Measurements from ENCODE around the gene ISCA2.
"Not testable (repeated sequence)": the region's sequence is repeated elsewhere in the genome, so short reads cannot be mapped to it uniquely, and the experiment has no call there.

Gene ISCA2, protein sequence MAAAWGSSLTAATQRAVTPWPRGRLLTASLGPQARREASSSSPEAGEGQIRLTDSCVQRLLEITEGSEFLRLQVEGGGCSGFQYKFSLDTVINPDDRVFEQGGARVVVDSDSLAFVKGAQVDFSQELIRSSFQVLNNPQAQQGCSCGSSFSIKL

DNA sequence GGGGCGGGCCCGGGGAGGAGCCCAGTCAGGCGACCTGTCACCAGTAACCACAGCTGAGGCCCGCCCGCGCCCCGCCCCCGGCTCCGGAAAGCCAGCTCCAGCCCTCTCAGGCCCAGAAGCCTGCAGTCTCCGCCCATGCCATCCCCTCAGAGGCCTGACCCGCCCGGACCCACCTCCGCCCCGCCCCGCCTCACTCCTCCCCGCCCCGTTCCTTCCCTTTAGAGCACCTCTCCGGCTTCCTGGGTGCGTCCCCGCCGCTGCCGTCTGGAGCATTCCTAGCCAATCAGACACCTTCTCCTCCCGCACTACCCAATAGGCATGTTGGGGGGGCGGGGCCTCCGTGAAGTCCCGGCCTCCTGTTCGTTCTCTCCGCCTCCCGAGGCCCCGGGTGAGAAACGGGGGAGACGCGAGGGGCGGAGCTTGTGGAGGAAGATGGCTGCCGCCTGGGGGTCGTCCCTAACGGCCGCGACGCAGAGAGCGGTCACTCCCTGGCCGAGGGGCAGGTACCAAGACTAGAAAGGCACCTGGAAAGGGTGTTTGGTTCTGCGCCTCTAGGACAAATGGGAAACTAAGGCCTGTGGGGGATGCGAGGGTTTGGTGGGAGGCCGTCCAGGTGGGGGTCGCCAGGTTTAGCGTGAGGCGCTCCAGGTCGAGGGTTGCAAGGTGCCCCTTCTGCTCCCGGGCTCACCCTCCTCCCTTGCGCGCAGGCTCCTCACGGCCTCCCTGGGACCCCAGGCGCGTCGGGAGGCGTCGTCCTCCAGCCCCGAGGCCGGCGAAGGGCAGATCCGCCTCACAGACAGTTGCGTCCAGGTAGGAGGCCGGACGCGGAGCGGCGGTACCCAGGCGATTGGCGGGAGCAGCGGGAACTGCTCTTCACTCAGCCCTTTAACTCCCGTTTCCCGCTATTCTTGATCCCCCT lies at the start of gene ISCA2:
Gene ISCA2, plus strand, starts transcription at position 423 of the 919 bp plus-strand sequence. Its CDS starts 10 bp downstream, at position 433.
- peak; percentile 97 for DNase-seq
- in situ Hi-C loops (cut with HindIII; ENCODE audit: low pct_ligation_motif_present, low pct_unique_long_range_greater_than_20kb, low sequenced_read_pairs), result no loop called here

DNA sequence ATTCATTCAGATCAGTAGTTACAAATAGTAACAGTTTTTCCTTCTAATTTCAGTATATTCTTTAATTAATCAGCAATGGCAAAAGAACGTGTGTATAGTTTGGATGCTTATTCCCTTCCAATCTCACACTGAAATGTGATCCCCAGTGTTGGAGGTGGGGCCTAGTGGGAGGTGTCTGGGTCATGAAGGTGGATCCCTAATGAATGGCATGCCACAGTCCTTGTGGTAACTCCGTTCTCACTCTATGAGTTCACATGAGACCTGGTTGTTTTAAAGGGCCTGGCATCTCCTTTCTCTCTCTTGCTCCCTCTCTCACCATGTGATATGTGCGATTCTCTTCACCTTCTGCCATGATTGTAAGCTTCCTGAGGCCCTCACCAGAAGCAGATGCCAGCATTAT lies 48.7 kb upstream of the ISCA2 start:
- DNase-seq, result no peak
- in situ Hi-C loops (cut with HindIII; ENCODE audit: low pct_ligation_motif_present, low pct_unique_long_range_greater_than_20kb, low sequenced_read_pairs), result no loop called here

DNA sequence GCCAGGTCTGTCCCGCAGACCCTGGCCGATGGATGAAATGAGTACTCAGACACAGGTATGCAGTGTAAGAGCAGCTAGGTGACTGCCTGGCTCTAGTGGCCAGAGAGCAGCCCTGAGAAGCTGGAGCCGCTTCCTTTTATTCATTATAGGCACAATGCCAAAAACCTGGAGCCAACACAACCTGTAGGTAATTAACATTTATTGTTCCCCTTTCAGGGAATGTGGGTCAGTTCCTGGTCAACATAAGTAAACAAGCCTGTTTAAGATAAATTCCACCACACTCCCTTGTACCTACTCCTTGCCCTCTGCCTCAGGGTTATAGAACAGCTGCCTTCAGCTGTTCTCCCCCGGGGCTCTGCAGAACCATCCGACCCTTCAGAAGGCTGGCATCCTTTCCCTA lies 39.2 kb upstream of the ISCA2 start:
- DNase-seq; in situ Hi-C loops (cut with HindIII; ENCODE audit: low pct_ligation_motif_present, low pct_unique_long_range_greater_than_20kb, low sequenced_read_pairs): not testable (repeated sequence)

GRCh38 chr14:74456684-74457564 lies 36.6 kb upstream of the ISCA2 start:
- DNase-seq, result no peak
- in situ Hi-C loops (cut with HindIII; ENCODE audit: low pct_ligation_motif_present, low pct_unique_long_range_greater_than_20kb, low sequenced_read_pairs), result no loop called here

DNA sequence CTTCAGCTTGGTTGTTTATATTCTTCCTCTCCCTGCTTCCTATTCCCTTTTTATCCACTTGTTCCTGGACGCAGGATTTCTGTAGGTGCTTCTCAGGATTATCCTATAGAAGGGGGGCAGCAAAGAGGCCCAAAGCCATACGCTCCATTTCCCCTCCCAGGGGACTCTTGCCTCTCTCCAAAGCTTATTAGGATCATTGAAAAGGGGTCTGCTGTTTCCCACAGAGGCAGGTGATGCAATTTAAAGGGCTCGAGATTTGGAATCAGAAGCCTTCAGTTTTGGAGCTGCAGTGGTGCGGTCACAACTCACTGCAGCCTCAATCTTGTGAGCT lies 36.0 kb upstream of the ISCA2 start:
- DNase-seq, result no peak

GRCh38 chr14:74459289-74459946 lies 34.1 kb upstream of the ISCA2 start:
- DNase-seq, result peak; percentile 57

More for the DNA sequence above, 36.0 kb upstream of the ISCA2 start:
- in situ Hi-C loops (cut with HindIII; ENCODE audit: low pct_ligation_motif_present, low pct_unique_long_range_greater_than_20kb, low sequenced_read_pairs), result no loop called here

GRCh38 chr14:74459976-74460375 lies 33.6 kb upstream of the ISCA2 start:
- in situ Hi-C loops (cut with HindIII; ENCODE audit: low pct_ligation_motif_present, low pct_unique_long_range_greater_than_20kb, low sequenced_read_pairs), result no loop called here
- no peak for DNase-seq

More at GRCh38 chr14:74459289-74459946, 34.1 kb upstream of the ISCA2 start:
- in situ Hi-C loops (cut with HindIII; ENCODE audit: low pct_ligation_motif_present, low pct_unique_long_range_greater_than_20kb, low sequenced_read_pairs), result no loop called here

- in situ Hi-C loops (cut with HindIII; ENCODE audit: low pct_ligation_motif_present, low pct_unique_long_range_greater_than_20kb, low sequenced_read_pairs), result no loop called here
- no peak for DNase-seq
Observed at GRCh38 chr14:74462993-74463392, 30.6 kb upstream of the ISCA2 start.

GRCh38 chr14:74463697-74464096 lies 29.9 kb upstream of the ISCA2 start:
- DNase-seq, result no peak
- in situ Hi-C loops (cut with HindIII; ENCODE audit: low pct_ligation_motif_present, low pct_unique_long_range_greater_than_20kb, low sequenced_read_pairs), result no loop called here

DNA sequence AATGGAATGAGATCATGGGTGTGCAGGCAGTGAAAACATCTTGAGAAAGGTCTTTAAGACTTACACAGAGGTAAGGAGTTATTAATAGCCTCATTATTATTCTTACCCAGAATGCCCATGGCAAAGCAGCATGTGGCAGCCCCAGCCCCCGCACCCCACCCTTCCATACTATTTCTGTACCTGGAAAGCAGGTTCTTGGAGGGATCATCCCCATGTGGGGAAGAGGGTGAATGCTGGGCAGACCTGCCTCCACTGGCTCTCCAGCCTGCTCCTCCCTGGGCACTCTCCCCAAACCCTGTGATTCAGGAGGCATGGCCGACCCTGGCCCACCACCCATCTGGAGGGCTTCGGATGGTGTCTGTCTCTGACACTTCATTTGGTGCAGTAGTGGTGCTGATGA lies 28.8 kb upstream of the ISCA2 start:
- in situ Hi-C loops (cut with HindIII; ENCODE audit: low pct_ligation_motif_present, low pct_unique_long_range_greater_than_20kb, low sequenced_read_pairs), result no loop called here

DNA sequence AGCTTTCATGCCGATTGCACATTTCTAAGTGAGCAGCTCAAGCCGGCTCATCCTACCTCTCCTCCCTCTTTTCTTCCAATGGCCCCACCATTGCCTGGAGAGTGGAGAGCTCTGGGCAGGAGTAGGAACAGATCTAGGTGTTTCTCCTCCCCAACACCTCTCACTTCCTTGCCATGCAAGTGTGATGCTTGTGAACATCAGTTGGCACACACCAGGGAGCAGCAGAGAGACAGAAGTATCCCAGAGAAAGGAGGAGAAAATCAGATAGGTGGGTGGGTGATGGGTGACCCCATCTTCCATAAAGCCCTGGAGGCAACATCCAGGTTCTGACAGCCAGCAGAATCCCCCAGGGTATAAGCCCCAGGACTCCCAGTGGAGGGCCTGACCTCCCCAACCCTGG lies 28.2 kb upstream of the ISCA2 start:
- in situ Hi-C loops (cut with HindIII; ENCODE audit: low pct_ligation_motif_present, low pct_unique_long_range_greater_than_20kb, low sequenced_read_pairs), result no loop called here
- DNase-seq, result no peak

More for the DNA sequence above, 28.8 kb upstream of the ISCA2 start:
- no peak for DNase-seq

DNA sequence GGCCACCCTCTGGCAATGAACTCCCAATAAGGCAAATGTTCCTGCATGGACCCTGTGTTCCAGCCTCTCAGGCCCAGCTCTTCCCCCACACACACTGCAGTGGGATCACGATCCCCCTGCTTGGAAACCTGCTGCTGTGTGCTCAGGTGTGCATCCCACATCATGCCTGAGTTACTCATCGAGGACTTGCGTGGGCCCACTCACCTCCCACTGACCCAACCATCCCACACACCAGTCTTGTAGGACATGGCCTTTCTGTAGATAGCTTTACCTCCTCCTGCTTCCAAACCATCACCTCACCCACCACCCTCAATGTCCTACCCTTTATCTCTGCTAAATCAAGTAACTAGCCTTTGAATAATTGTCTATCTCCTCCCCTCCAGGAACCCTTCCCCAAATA lies 25.1 kb upstream of the ISCA2 start:
- DNase-seq, result no peak
- in situ Hi-C loops (cut with HindIII; ENCODE audit: low pct_ligation_motif_present, low pct_unique_long_range_greater_than_20kb, low sequenced_read_pairs), result no loop called here

DNA sequence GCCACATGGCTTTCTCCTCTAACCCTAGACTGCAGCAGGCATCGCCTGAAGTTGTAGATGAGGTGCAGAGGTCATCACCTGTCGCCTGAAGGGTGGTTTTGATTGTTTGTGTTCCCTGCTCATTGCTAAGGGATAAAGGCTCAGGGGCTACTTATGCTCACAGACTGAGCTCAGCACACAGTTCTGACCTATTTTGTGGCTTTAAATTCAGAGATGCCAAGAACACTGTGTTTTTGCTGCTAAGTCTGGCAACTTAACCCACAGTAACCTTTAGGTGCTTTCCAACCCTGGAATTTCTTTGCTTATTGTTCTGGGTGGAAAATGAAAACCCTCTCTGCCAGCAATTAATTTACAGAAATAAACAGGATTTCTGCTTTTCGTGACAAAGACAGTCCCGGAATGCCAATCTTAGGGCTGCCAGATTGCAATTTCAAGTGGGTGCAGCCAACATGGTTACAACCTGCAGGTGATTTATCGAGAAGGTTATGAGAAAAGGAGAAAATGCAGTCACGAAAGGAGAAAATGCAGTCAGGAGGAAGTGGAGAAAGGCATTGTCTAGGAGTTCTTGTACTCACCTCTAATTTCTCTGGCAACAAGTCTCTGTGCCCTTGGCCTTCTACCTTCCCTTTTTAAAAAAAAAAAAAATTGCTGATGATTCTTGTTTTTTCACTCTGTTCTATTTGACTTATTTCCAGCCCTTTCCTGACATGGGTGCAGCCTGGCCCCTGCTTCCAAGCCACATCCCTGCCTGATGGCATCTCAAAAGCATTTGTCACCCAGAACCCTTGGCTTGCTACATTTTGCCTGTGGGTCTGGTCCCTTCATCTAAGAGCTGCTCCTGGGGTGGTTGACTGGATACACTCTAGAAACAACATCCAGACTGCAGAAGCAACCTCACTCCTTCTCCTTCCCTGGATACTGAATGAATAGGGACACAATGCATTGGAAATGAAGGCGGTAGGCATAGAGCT lies 23.7 kb upstream of the ISCA2 start:
- in situ Hi-C loops (cut with HindIII; ENCODE audit: low pct_ligation_motif_present, low pct_unique_long_range_greater_than_20kb, low sequenced_read_pairs), result no loop called here
- no peak for DNase-seq

- no peak for DNase-seq
- in situ Hi-C loops (cut with HindIII; ENCODE audit: low pct_ligation_motif_present, low pct_unique_long_range_greater_than_20kb, low sequenced_read_pairs), result no loop called here
Observed at GRCh38 chr14:74472601-74473000, 21.0 kb upstream of the ISCA2 start.

DNA sequence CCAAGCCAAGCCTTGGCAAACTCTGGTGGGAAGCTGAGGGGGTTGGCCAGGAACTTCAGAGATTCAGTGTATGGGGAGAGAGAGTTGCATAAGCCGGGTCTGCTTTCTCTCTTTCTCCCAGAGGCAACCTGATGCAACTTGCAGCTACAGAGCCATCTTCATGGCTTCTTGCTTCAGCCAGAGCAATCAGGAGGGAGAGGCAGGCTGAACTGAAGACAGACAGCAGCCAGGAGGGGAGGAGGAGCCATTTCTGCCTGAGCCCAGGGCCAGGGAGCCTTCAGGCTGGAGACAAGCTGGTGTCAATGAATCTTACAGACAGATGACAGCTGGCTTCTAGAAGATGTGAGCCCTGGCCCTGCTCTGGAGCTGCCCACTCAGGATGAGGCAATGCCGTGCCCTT lies 19.2 kb upstream of the ISCA2 start:
- DNase-seq, result no peak
- in situ Hi-C loops (cut with HindIII; ENCODE audit: low pct_ligation_motif_present, low pct_unique_long_range_greater_than_20kb, low sequenced_read_pairs), result no loop called here

- in situ Hi-C loops (cut with HindIII; ENCODE audit: low pct_ligation_motif_present, low pct_unique_long_range_greater_than_20kb, low sequenced_read_pairs), result no loop called here
- peak; percentile 49 for DNase-seq
Observed at GRCh38 chr14:74475678-74476077, 17.9 kb upstream of the ISCA2 start.

GRCh38 chr14:74476107-74476506 lies 17.5 kb upstream of the ISCA2 start:
- no peak for DNase-seq
- in situ Hi-C loops (cut with HindIII; ENCODE audit: low pct_ligation_motif_present, low pct_unique_long_range_greater_than_20kb, low sequenced_read_pairs), result no loop called here

DNA sequence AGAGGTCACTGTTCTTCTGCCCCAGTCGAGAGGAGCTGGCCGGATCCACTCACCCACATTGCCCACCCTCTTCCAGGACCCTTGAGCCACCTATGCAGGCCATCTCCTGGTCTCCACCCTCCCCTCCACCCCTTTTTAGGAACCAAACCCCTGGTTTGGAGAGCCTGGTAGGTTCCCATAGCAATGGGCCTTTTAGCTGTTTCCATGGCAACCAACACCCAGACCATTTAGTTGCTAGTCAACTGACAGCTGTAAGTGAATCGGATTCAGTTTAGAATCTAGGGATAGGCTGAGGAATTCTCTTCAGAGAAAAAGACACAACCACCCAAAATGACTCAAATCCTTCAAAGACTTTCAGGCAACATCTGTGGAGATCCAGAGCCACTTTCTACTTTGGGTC lies 17.0 kb upstream of the ISCA2 start:
- in situ Hi-C loops (cut with HindIII; ENCODE audit: low pct_ligation_motif_present, low pct_unique_long_range_greater_than_20kb, low sequenced_read_pairs), result no loop called here

More for the DNA sequence above, 17.0 kb upstream of the ISCA2 start:
- DNase-seq, result no peak
